Brain microvascular endothelial cell (primary cell): ENCODE data around the gene GRM8.

Experiments
- DNase-seq: peaks from one replicate; pipeline ENCODE4 v3.0.0-alpha.2; 2020
- H3K27ac ChIP-seq: fragments of 250-450 bp; sonication (Bioruptor Pico); 2 replicates; pipeline ENCODE4 v1.5.1; 2020; ENCODE audit warnings: mild to moderate bottlenecking, moderate library complexity
- H3K27me3 ChIP-seq: fragments of 250-450 bp; sonication (Bioruptor Pico); replicated peaks from 2 replicates; pipeline ENCODE4 v1.5.1; 2020; ENCODE audit warnings: mild to moderate bottlenecking
- H3K36me3 ChIP-seq: fragments of 250-450 bp; sonication (Bioruptor Pico); replicated peaks from 2 replicates; pipeline ENCODE4 v1.5.1; 2020; ENCODE audit warnings: mild to moderate bottlenecking
- H3K4me3 ChIP-seq: 2 replicates; pipeline ENCODE4 v1.5.1; 2011; ENCODE audit warnings: low read depth, mild to moderate bottlenecking, control low read depth, low read length, moderate library complexity
- in situ Hi-C: cut with HindIII; loops from 2 replicates; pipeline ENCODE4 v1.10.0; 2017; ENCODE audit warnings: low sequenced_read_pairs, low pct_ligation_motif_present
- TF ChIP-seq, protein P1 (sequence below): IDR thresholded peaks from 2 replicates; pipeline ENCODE4 v1.5.1; 2011; ENCODE audit warnings: low read depth, mild to moderate bottlenecking, moderate library complexity, low read length, control low read depth, inconsistent platforms; ENCODE audit errors: missing control alignments

GRM8 gene

DNA sequence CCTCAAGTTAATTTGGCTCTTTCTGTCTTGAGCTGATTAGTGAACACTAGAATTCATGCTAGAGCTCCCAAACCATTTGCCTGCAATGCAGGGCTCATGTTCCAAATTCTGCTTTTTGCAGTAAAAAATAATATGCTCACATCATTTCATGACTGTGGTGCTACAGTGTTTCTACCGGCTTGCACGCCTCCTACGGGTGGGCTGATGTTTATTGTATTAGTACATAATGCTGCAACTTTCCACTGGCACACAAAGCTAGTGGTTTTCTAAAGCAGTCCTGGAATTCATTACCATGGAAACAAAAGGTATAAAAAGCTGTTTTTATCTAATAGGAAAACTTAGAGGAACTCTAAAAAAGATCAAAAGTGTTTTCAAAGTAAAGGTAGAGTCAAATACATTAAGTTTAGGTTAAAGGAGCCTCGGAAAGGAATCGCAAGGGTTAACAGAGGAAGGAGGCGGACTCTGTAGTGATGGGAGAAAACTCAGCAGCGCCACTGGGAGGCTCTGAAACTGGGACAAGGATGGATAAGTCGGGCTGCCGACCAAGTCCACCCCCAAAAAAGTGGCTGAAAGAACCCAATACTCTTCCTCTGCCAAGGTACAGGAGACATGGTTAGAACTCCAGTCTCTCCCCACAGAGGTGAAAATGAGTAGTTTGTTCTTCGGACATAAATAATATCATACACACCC lies 25.9 kb downstream of the GRM8 start:
- Histone ChIP-seq H3K36me3 (no peaks in the 10 kb centered on the region), H3K27me3 (no peaks in the 10 kb centered on the region), H3K4me3 (no peak overlapping the region), H3K27ac (no peak overlapping the region)
- in situ Hi-C loops: no loop called here
- TF ChIP-seq, protein P1, sequence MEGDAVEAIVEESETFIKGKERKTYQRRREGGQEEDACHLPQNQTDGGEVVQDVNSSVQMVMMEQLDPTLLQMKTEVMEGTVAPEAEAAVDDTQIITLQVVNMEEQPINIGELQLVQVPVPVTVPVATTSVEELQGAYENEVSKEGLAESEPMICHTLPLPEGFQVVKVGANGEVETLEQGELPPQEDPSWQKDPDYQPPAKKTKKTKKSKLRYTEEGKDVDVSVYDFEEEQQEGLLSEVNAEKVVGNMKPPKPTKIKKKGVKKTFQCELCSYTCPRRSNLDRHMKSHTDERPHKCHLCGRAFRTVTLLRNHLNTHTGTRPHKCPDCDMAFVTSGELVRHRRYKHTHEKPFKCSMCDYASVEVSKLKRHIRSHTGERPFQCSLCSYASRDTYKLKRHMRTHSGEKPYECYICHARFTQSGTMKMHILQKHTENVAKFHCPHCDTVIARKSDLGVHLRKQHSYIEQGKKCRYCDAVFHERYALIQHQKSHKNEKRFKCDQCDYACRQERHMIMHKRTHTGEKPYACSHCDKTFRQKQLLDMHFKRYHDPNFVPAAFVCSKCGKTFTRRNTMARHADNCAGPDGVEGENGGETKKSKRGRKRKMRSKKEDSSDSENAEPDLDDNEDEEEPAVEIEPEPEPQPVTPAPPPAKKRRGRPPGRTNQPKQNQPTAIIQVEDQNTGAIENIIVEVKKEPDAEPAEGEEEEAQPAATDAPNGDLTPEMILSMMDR: no peak
- no peak for DNase-seq

DNA sequence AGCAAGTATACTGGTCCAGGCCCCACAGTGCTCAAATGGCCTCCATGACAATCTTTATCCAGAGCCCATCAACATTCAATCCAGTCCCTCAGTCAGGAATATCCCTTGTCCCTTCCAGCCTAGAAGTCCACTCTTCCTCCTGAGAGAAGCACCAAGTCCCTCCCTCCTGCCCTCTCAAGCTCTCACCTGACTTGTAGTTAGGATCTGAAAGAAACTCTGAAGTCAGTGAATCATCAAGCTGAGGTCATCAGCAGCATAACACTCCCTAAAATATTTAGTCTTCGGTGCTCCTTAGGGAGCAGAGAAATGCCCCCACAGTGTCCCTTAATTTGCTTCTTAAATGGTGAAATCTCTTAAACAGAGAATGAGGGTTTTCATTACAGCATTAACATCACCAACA lies 31.0 kb downstream of the GRM8 start:
- no peaks in the 10 kb centered on the region for H3K27me3 ChIP-seq
- TF ChIP-seq, protein P1: no peak
- in situ Hi-C loops: no loop called here
- DNase-seq: no peak
- H3K36me3 ChIP-seq: no peaks in the 10 kb centered on the region
- H3K4me3 ChIP-seq: no peak overlapping the region
- no peak overlapping the region for H3K27ac ChIP-seq

DNA sequence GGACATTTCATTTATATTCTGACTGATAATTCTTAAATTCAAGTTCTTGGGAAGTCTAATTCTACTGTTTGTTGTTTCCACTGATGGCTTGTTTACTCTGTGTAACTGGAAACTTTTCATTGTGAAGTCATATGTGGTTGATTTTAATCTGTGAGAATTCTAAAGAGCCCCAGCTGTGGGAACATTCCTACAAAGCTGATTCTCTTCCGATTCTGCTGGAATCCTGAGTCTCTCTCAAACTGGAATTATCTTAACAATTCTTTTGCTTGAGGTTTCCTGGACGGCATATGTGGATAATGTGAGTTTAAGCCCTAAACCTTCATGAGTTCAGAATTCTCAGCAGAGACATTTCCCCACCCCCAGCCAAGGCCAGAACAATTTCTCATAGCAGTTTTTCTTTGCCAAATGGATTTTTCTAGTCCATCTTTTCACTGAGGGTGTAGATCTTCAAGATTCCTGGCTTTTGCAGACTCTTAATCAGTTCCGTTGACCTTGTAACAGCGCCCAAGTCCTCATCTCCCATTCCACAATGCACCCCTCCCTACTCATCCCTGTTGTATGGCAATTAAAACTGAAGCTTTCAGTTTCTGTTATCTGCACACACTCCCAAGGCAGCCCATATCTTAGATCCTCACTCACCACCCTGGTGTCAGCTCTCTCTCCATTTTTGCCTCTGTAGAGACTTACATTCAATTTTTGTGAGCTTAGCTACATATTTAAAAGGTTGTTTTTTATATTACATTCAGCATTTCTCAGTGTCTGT lies 37.6 kb downstream of the GRM8 start:
- no peak for DNase-seq
- TF ChIP-seq, protein P1: no peak
- no peak overlapping the region for H3K27ac ChIP-seq
- no peaks in the 10 kb centered on the region for H3K36me3 ChIP-seq
- no peaks in the 10 kb centered on the region for H3K27me3 ChIP-seq
- no peak overlapping the region for H3K4me3 ChIP-seq
- in situ Hi-C loops: no loop called here

DNA sequence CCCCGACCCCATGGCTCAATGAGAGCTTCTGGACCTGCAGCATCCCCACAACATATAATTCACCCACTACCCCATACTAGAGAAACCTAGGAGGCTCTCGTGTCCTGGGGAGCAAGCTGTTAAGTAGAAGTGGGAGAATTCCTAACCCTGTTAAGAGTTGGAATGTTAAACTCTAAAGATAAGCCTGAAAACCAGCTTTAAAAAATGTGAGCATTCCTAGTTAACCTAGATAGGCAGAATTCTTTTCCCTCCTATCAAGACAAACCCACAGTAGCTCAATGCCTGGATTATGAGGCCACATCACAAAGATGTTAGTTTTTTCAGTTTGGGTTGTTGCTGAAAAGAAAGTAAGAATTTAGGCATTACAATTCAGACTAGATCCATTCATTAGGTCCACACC lies 42.9 kb downstream of the GRM8 start:
- Histone ChIP-seq H3K36me3 (no peaks in the 10 kb centered on the region), H3K4me3 (no peak overlapping the region), H3K27me3 (no peaks in the 10 kb centered on the region), H3K27ac (no peak overlapping the region)
- in situ Hi-C loops: no loop called here
- DNase-seq: no peak
- TF ChIP-seq, protein P1: no peak

DNA sequence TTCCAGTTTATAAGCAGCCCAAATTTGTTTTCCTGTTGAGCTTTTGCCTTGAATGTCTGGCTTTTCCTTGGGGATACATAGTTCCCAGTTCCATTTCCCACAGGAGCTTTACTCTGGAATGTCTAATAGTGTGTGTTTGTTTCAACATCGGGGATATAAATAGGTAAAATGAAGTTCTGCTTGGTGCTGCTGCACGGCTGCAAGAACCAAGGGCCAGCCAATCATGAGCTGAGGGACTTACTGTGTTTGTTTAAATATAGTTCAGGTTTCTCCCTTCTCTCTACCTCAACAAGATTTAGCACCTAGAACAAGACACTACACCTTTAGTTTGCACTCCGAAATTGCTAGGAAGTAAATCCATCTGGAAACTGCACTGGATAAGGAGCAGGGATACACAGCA lies 43.9 kb downstream of the GRM8 start:
- in situ Hi-C loops: no loop called here
- DNase-seq: no peak
- no peaks in the 10 kb centered on the region for H3K36me3 ChIP-seq
- TF ChIP-seq, protein P1: no peak
- no peaks in the 10 kb centered on the region for H3K27me3 ChIP-seq
- no peak overlapping the region for H3K27ac ChIP-seq
- no peak overlapping the region for H3K4me3 ChIP-seq

DNA sequence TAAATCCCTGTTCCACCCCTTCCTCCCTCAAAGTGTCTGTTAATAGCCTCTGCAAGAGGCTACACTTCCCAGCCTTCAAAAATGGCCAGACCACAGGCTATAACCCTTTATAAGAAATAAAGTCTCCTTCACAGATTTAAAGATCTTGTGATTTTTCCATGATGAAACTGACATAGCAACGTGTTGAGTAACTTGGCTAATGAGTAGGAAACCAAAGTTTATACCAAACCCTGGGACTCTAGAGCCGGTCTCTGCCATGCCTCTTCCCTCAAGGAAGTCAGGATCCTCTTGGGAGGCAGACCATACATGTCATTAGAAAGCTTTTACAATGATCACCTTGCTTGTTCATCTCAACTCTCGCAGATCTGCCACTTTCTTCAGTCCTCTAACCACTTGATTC lies 44.4 kb downstream of the GRM8 start:
- Histone ChIP-seq H3K4me3 (no peak overlapping the region), H3K36me3 (no peaks in the 10 kb centered on the region), H3K27ac (no peak overlapping the region), H3K27me3 (no peaks in the 10 kb centered on the region)
- TF ChIP-seq, protein P1: no peak
- no peak for DNase-seq
- in situ Hi-C loops: no loop called here
